H1 (cell line): Measurements from ENCODE around the gene SGMS2. TPM values are rescaled to one million over a fixed set of nuclear protein-coding genes. Genes with fewer than 3 reads are reported as not detected.

Experiments used
- JUN ChIP-seq: IDR thresholded peaks from 2 replicates; pipeline ENCODE4 v1.6.1; 2011; ENCODE audit warnings: low read depth, mild to moderate bottlenecking, improper control_type of control experiment, low read length
- MAFK ChIP-seq: IDR thresholded peaks from 2 replicates; pipeline ENCODE4 v1.6.1; 2012; ENCODE audit warnings: low read depth, mild to moderate bottlenecking, improper control_type of control experiment, low read length
- PHF8 ChIP-seq: fragments of 200-600 bp; sonication (generic); conservative IDR thresholded peaks from 2 replicates; pipeline ENCODE4 v1.7.1; 2012; ENCODE audit warnings: low read depth, mild to moderate bottlenecking, inconsistent platforms, low read length, moderate library complexity
- POU5F1 ChIP-seq: IDR thresholded peaks from 2 replicates; pipeline ENCODE4 v1.6.1; 2011; ENCODE audit warnings: low read depth, mild to moderate bottlenecking, low read length, moderate library complexity
- TAF7 ChIP-seq: optimal IDR thresholded peaks from 2 replicates; pipeline ENCODE3; 2011; ENCODE audit warnings: low read depth, mild to moderate bottlenecking, inconsistent platforms, low read length, moderate library complexity, borderline replicate concordance
- TBP ChIP-seq: IDR thresholded peaks from 2 replicates; pipeline ENCODE4 v1.6.1; 2011; ENCODE audit warnings: low read depth, low read length, improper control_type of control experiment
- polyA plus RNA-seq, 7 experiments: library from polyadenylated mRNA; depleted of rRNA in 3 of 7; stranded (reverse) in 5 of 7; unstranded in 2 of 7; fragments of >200 nt in 5 of 7; fragments of 200-250 nt in 2 of 7; gene quantifications; 1 replicate in 5 of 7; 2 replicates in 1 of 7; 4 replicates in 1 of 7; pipeline versions ENCODE4 v1.2.1 to v1.2.3, GENCODE V29; 2011 to 2013; ENCODE audit warnings: missing spikeins in 2 of 7, mixed read lengths in 2 of 7
- total RNA-seq: library from RNA; stranded (reverse); fragmentation: NEBNext Ultra II Directional; extraction: Animal tissue kit (Norgen Biotek cat#: 25700); gene quantifications from 2 replicates; pipeline ENCODE4 v1.2.1, GENCODE V29; 2021
- TF ChIP-seq, protein P1 (sequence below): fragments of 300-600 bp; sonication (generic); IDR thresholded peaks from 2 replicates; pipeline ENCODE4 v1.7.1; 2012; ENCODE audit warnings: low read length, moderate library complexity, mild to moderate bottlenecking, inconsistent platforms; ENCODE audit not compliant: insufficient replicate concordance

SGMS2 gene
- total and polyA plus RNA-seq, 2 of the 8 experiments (the other 6 are each of a cell fraction or from before 2014, with no cell fraction given): 0.04 to 1.3 TPM

- TF ChIP-seq, protein P1, sequence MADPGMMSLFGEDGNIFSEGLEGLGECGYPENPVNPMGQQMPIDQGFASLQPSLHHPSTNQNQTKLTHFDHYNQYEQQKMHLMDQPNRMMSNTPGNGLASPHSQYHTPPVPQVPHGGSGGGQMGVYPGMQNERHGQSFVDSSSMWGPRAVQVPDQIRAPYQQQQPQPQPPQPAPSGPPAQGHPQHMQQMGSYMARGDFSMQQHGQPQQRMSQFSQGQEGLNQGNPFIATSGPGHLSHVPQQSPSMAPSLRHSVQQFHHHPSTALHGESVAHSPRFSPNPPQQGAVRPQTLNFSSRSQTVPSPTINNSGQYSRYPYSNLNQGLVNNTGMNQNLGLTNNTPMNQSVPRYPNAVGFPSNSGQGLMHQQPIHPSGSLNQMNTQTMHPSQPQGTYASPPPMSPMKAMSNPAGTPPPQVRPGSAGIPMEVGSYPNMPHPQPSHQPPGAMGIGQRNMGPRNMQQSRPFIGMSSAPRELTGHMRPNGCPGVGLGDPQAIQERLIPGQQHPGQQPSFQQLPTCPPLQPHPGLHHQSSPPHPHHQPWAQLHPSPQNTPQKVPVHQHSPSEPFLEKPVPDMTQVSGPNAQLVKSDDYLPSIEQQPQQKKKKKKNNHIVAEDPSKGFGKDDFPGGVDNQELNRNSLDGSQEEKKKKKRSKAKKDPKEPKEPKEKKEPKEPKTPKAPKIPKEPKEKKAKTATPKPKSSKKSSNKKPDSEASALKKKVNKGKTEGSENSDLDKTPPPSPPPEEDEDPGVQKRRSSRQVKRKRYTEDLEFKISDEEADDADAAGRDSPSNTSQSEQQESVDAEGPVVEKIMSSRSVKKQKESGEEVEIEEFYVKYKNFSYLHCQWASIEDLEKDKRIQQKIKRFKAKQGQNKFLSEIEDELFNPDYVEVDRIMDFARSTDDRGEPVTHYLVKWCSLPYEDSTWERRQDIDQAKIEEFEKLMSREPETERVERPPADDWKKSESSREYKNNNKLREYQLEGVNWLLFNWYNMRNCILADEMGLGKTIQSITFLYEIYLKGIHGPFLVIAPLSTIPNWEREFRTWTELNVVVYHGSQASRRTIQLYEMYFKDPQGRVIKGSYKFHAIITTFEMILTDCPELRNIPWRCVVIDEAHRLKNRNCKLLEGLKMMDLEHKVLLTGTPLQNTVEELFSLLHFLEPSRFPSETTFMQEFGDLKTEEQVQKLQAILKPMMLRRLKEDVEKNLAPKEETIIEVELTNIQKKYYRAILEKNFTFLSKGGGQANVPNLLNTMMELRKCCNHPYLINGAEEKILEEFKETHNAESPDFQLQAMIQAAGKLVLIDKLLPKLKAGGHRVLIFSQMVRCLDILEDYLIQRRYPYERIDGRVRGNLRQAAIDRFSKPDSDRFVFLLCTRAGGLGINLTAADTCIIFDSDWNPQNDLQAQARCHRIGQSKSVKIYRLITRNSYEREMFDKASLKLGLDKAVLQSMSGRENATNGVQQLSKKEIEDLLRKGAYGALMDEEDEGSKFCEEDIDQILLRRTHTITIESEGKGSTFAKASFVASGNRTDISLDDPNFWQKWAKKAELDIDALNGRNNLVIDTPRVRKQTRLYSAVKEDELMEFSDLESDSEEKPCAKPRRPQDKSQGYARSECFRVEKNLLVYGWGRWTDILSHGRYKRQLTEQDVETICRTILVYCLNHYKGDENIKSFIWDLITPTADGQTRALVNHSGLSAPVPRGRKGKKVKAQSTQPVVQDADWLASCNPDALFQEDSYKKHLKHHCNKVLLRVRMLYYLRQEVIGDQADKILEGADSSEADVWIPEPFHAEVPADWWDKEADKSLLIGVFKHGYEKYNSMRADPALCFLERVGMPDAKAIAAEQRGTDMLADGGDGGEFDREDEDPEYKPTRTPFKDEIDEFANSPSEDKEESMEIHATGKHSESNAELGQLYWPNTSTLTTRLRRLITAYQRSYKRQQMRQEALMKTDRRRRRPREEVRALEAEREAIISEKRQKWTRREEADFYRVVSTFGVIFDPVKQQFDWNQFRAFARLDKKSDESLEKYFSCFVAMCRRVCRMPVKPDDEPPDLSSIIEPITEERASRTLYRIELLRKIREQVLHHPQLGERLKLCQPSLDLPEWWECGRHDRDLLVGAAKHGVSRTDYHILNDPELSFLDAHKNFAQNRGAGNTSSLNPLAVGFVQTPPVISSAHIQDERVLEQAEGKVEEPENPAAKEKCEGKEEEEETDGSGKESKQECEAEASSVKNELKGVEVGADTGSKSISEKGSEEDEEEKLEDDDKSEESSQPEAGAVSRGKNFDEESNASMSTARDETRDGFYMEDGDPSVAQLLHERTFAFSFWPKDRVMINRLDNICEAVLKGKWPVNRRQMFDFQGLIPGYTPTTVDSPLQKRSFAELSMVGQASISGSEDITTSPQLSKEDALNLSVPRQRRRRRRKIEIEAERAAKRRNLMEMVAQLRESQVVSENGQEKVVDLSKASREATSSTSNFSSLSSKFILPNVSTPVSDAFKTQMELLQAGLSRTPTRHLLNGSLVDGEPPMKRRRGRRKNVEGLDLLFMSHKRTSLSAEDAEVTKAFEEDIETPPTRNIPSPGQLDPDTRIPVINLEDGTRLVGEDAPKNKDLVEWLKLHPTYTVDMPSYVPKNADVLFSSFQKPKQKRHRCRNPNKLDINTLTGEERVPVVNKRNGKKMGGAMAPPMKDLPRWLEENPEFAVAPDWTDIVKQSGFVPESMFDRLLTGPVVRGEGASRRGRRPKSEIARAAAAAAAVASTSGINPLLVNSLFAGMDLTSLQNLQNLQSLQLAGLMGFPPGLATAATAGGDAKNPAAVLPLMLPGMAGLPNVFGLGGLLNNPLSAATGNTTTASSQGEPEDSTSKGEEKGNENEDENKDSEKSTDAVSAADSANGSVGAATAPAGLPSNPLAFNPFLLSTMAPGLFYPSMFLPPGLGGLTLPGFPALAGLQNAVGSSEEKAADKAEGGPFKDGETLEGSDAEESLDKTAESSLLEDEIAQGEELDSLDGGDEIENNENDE: no peak
- TF ChIP-seq JUN (no peak), TBP (no peak), MAFK (no peak), TAF7 (no peak), POU5F1 (no peak), PHF8 (no peak)
- TF ChIP-seq, all 59 proteins: peak for 0
Measured at GRCh38 chr4:107838861-107839565, 14.3 kb downstream of the SGMS2 start (continued).
